Type B pancreatic cell (in vitro differentiated cells): Measurements from ENCODE around the gene LOXL4. TPM values are rescaled to one million over a fixed set of nuclear protein-coding genes. Genes with fewer than 3 reads are reported as not detected.

Experiments used
- DNase-seq: peaks from one replicate; pipeline ENCODE4 v3.0.0; 2021; ENCODE audit warnings: mixed read lengths; ENCODE audit not compliant: unreplicated experiment; ENCODE audit errors: extremely low spot score
- H3K27ac Mint-ChIP-seq: 2 replicates; pipeline ENCODE4 v1.8.0; 2021; ENCODE audit warnings: mild to moderate bottlenecking, mixed read lengths
- H3K27me3 Mint-ChIP-seq: 2 replicates; pipeline ENCODE4 v1.8.0; 2021; ENCODE audit warnings: mixed read lengths
- H3K36me3 Mint-ChIP-seq: 2 replicates; pipeline ENCODE4 v1.8.0; 2021; ENCODE audit warnings: mixed read lengths
- H3K4me1 Mint-ChIP-seq: one replicate; pipeline ENCODE4 v1.8.0; 2021; ENCODE audit warnings: mixed read lengths; ENCODE audit not compliant: unreplicated experiment
- H3K4me3 Mint-ChIP-seq: 2 replicates; pipeline ENCODE4 v1.8.0; 2021; ENCODE audit warnings: mild to moderate bottlenecking, mixed read lengths
- H3K9me3 Mint-ChIP-seq: 2 replicates; pipeline ENCODE4 v1.8.0; 2021; ENCODE audit warnings: mixed read lengths
- total RNA-seq: library from RNA; stranded (reverse); gene quantifications from 2 replicates; pipeline ENCODE4 v1.2.1, GENCODE V29; 2021; ENCODE audit warnings: low replicate concordance
- TF ChIP-seq, protein P1 (sequence below): fragments of 200-600 bp; sonication (generic); conservative IDR thresholded peaks from 2 replicates; pipeline ENCODE4 v1.5.0; 2021; ENCODE audit warnings: antibody characterized with exemption, mild to moderate bottlenecking

LOXL4 gene
- total RNA-seq, 1 donor from 2014 or later, result 59.4 TPM

DNA sequence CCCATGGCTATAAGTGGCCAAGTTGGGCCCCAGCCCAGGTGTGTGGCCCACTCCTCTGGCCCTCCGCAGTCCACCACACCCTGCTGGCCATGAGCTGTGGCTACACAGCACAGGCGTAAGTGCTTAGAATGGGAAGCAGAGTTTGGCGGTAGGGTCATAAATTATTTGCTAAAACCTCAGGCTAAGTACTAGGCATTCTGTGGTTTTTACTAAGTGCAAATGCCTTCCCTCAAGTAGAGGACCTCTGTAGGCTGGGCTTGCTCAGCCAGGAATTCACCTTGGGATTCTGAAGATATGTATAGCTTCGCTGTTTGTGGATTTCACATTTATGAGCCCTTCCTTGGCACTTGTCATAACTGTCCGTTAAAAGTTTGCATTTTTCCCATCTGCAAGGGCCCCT is 44.8 kb upstream of the LOXL4 start:
- peaks cover 5% of the 10 kb centered on the region for H3K27me3 Mint-ChIP-seq
- no peaks in the 10 kb centered on the region for H3K9me3 Mint-ChIP-seq

DNA sequence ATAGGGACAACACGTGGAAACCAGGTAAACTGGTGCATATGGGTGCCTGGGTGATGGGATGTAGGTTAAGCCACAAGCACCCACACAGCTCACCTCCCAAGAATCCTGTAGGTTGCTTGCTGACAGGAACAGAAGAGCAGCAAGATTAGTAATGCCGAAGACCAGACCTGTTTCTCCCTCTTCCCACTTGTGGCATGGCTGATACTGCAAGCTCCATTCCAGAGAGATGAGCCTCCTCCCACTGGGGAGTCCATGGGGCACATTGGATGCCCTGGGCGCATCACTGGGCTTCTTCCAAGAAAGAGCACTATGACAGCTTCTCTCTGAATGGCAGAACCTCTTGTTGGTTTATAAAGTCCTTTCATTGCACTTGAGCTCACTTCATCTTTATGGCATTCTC is 44.4 kb upstream of the LOXL4 start:
- no peak overlapping the region for H3K4me3 Mint-ChIP-seq
- H3K9me3 Mint-ChIP-seq, result no peaks in the 10 kb centered on the region
- H3K27me3 Mint-ChIP-seq, result peaks cover 5% of the 10 kb centered on the region
- peaks cover 29% of the 10 kb centered on the region for H3K4me1 Mint-ChIP-seq
- TF ChIP-seq, protein P1, sequence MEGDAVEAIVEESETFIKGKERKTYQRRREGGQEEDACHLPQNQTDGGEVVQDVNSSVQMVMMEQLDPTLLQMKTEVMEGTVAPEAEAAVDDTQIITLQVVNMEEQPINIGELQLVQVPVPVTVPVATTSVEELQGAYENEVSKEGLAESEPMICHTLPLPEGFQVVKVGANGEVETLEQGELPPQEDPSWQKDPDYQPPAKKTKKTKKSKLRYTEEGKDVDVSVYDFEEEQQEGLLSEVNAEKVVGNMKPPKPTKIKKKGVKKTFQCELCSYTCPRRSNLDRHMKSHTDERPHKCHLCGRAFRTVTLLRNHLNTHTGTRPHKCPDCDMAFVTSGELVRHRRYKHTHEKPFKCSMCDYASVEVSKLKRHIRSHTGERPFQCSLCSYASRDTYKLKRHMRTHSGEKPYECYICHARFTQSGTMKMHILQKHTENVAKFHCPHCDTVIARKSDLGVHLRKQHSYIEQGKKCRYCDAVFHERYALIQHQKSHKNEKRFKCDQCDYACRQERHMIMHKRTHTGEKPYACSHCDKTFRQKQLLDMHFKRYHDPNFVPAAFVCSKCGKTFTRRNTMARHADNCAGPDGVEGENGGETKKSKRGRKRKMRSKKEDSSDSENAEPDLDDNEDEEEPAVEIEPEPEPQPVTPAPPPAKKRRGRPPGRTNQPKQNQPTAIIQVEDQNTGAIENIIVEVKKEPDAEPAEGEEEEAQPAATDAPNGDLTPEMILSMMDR, result no peak
- H3K27ac Mint-ChIP-seq, result no peak overlapping the region
- H3K36me3 Mint-ChIP-seq, result no peaks in the 10 kb centered on the region
- DNase-seq, result no peak

More for the DNA sequence above, 44.8 kb upstream of the LOXL4 start:
- no peak overlapping the region for H3K27ac Mint-ChIP-seq
- no peak for DNase-seq
- no peaks in the 10 kb centered on the region for H3K36me3 Mint-ChIP-seq
- TF ChIP-seq, protein P1, result no peak
- H3K4me1 Mint-ChIP-seq, result peaks cover 29% of the 10 kb centered on the region
- H3K4me3 Mint-ChIP-seq, result no peak overlapping the region

DNA sequence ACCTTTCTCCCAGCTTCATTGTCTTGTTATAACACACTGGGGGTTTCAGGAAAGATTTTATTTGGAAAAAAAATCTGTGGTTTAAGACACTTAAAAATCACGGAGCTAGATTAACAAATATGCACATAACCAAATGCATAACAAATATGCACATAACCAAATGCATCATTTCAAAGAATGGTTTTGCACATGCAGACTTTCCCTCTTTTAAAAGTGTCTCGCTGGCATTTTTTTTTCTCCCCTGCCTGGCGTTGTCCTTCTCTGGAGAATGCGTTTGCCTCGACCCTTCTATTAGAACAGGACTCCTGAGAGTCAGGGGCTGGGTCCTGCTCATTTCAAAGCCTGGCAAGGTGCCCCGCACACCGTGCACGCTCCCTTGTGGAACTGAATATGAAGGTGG is 42.7 kb upstream of the LOXL4 start:
- Mint-ChIP-seq H3K9me3 (no peaks in the 10 kb centered on the region), H3K4me3 (no peak overlapping the region), H3K27ac (no peak overlapping the region), H3K4me1 (peaks cover 19% of the 10 kb centered on the region), H3K36me3 (no peaks in the 10 kb centered on the region), H3K27me3 (peaks cover 5% of the 10 kb centered on the region)
- TF ChIP-seq, protein P1, result no peak
- DNase-seq, result no peak

DNA sequence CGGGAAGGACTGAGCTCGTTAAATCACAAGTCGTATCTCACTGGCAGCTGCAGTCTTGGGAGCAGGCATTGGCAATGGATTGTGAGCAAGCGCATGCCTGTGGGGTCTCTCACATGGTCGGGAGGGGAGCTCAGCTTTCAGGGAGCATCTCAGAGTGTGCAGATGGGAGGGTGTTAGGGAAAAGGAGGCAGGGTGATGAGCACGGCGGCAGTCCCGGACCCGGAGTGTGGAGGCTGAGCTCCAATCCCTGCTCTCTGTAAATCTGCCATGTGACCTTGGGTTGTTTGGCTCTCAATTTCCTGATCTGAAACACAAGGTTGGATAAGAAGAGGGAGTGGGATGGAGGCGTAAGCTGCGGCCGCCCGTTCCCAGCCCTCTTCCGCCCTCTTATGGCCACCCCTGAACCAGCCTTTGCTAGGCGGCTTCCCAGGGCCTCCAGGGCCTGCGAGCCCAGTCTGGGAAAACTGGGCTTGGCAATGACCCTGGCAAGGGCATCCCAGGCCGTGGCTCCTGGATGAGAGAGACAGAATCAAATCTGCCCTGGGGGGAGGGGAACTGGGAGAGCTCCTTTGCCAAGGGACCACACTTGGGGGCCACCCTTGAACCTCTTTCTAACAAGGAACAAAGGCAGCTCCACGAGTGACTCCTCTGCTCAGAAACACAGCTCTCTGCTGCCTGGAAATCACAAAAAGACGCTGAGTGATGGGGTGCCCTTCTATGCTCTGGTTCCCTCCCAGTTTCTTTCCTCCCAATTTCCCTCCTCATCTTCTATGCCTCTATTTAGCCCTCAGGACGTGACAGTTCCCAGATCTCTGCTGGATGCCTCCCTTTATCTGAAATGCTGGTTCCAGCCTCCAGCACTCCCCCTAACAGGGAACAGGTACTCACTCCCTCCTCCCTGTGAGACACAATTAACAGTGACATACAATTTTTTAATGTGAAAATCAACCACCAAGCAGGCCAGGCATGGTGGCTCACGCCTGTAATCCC is 41.7 kb upstream of the LOXL4 start:
- Mint-ChIP-seq H3K27ac (peak overlapping the region; percentile 61), H3K36me3 (no peaks in the 10 kb centered on the region), H3K4me1 (peaks cover 19% of the 10 kb centered on the region), H3K4me3 (peak overlapping the region; percentile 77), H3K27me3 (peaks cover 9% of the 10 kb centered on the region), H3K9me3 (no peaks in the 10 kb centered on the region)
- peak; percentile 84 for DNase-seq
- TF ChIP-seq, protein P1, result peak; percentile 88

DNA sequence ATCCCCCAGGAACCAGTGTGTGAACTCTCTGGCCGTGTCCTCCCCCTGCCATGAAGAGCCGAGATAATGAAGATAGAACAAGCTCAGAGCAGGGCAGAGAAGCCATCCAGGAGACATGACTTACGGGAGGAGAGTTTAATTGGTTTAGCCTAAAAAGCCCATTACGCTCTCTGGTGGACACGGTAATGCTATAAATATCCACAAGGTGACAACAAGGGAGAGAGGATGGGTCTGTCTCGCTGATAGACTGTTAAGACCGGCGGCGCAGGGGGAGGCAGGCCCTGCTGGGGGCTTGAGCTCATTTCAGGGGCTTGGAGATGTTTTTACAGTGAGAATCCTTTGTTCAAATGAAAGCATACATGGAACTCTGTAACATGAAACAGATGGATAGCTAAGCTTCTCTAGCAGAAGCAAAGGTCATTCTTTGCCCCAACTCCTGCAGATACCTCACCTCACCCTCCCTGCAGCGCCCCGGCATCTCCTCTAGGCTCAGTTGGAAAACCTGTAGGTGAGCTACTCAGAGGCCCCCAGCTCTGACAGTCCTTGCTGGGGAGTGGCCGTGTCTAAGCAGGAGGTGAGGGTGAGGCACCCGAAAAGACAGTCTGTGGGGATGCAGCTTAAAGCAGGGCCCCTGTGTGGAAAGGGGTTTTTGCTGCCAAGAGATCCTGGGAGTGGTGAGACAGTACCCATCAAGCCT is 40.8 kb upstream of the LOXL4 start:
- H3K36me3 Mint-ChIP-seq, result no peaks in the 10 kb centered on the region
- peak overlapping the region; percentile 61 for H3K27ac Mint-ChIP-seq
- DNase-seq, result no peak
- peaks cover 19% of the 10 kb centered on the region for H3K4me1 Mint-ChIP-seq
- peaks cover 9% of the 10 kb centered on the region for H3K27me3 Mint-ChIP-seq
- TF ChIP-seq, protein P1, result no peak
- no peaks in the 10 kb centered on the region for H3K9me3 Mint-ChIP-seq
- H3K4me3 Mint-ChIP-seq, result peak overlapping the region; percentile 77
